H1 (cell line): Measurements from ENCODE around the gene ICAM3. TPM values are rescaled to one million over a fixed set of nuclear protein-coding genes. Genes with fewer than 3 reads are reported as not detected.

Source experiments
- CTCF ChIA-PET: fragments of 300-600 bp; sonication (Branson Sonifier 250); formaldehyde crosslinking; loops from one replicate; lab custom pipeline; 2021; ENCODE audit not compliant: partially characterized antibody; lab: Charles Lee
- POLR2A ChIA-PET: fragments of 300-600 bp; sonication (Branson Sonifier 250); formaldehyde crosslinking; loops from one replicate; lab custom pipeline; 2021; ENCODE audit warnings: inconsistent platforms; ENCODE audit not compliant: partially characterized antibody; lab: Charles Lee
- DNase-seq, 2 experiments: peaks; one replicate each; pipeline versions ENCODE4 v3.0.0 to v3.0.0-alpha.2; 2010 to 2022; ENCODE audit warnings: low spot score in 2 of 2, low read depth in 1 of 2, mixed read lengths in 1 of 2
- FAIRE-seq: peaks from 2 replicates; lab custom pipeline; 2011; peaks lifted over from hg19 to GRCh38; lab: Jason Lieb, UNC
- H2AFZ ChIP-seq: 2 replicates; pipeline ENCODE4 v1.8.1; 2012; ENCODE audit warnings: low read length, inconsistent platforms
- H2AK5ac ChIP-seq: 2 replicates; pipeline ENCODE4 v1.6.1; 2013; ENCODE audit warnings: low read depth, low read length
- H2BK120ac ChIP-seq: replicated peaks from 2 replicates; pipeline ENCODE3; 2013; ENCODE audit warnings: low read depth, low read length, inconsistent platforms
- H2BK12ac ChIP-seq: 2 replicates; pipeline ENCODE4 v1.6.1; 2013; ENCODE audit warnings: low read depth, low read length
- H2BK15ac ChIP-seq: 2 replicates; pipeline ENCODE4 v1.6.1; 2013; ENCODE audit warnings: low read length
- H2BK20ac ChIP-seq: 2 replicates; pipeline ENCODE4 v1.6.1; 2013; ENCODE audit warnings: low read length
- H2BK5ac ChIP-seq: 2 replicates; pipeline ENCODE4 v1.6.1; 2013; ENCODE audit warnings: low read depth, low read length
- H3K14ac ChIP-seq: 2 replicates; pipeline ENCODE4 v1.6.1; 2013; ENCODE audit warnings: inconsistent platforms; ENCODE audit not compliant: insufficient read length
- H3K18ac ChIP-seq: 2 replicates; pipeline ENCODE4 v1.6.1; 2013; ENCODE audit warnings: low read length; ENCODE audit errors: extremely low read depth
- H3K23ac ChIP-seq: 2 replicates; pipeline ENCODE4 v1.6.1; 2013; ENCODE audit warnings: inconsistent platforms; ENCODE audit not compliant: insufficient read length
- H3K23me2 ChIP-seq: 2 replicates; pipeline ENCODE4 v1.6.1; 2013; ENCODE audit warnings: low read depth, low read length
- H3K27ac ChIP-seq: 2 replicates; pipeline ENCODE4 v1.6.1; 2011; ENCODE audit warnings: low read depth, low read length, inconsistent platforms
- H3K27me3 ChIP-seq, 4 experiments: replicated peaks in 1 of 4; 1 replicate in 1 of 4; 2 replicates in 3 of 4; pipeline versions ENCODE4 v1.6.1 to v1.8.1; 2011 to 2013; ENCODE audit warnings: low read length in 3 of 4, mild to moderate bottlenecking in 3 of 4, inconsistent platforms in 2 of 4, mixed read lengths in 2 of 4, moderate library complexity in 1 of 4; ENCODE audit not compliant: control insufficient read depth in 3 of 4, insufficient read depth in 3 of 4; ENCODE audit errors: extremely low read depth in 1 of 4
- H3K36me3 ChIP-seq, 4 experiments: 2 replicates each; pipeline versions ENCODE4 v1.6.1 to v1.8.1; 2011 to 2013; ENCODE audit warnings: mild to moderate bottlenecking in 4 of 4, low read length in 3 of 4, moderate library complexity in 2 of 4, control low read depth in 1 of 4, inconsistent platforms in 1 of 4; ENCODE audit not compliant: insufficient read depth in 4 of 4, control insufficient read depth in 2 of 4
- H3K4ac ChIP-seq: replicated peaks from 2 replicates; pipeline ENCODE3; 2013; ENCODE audit warnings: low read length, low read depth, mixed read lengths, inconsistent platforms; ENCODE audit not compliant: insufficient read length
- H3K4me1 ChIP-seq, 4 experiments: replicated peaks in 1 of 4; 1 replicate in 1 of 4; 2 replicates in 3 of 4; pipeline versions ENCODE4 v1.6.1 to v1.8.1; 2011 to 2013; ENCODE audit warnings: low read length in 3 of 4, inconsistent platforms in 2 of 4, mixed read lengths in 1 of 4; ENCODE audit not compliant: insufficient read depth in 4 of 4, control insufficient read depth in 3 of 4
- H3K4me2 ChIP-seq, 2 experiments: 2 replicates each; pipeline versions ENCODE4 v1.6.1 to v1.8.1; 2011 to 2013; ENCODE audit warnings: low read depth in 2 of 2, low read length in 2 of 2, control low read depth in 1 of 2, inconsistent platforms in 1 of 2, mild to moderate bottlenecking in 1 of 2; ENCODE audit not compliant: insufficient read depth in 1 of 2
- H3K4me3 ChIP-seq, 4 experiments: fragments of 200-600, 300-600 bp in 1 of 4; sonication (generic), shearing (Covaris generic), sonication (Bioruptor Twin) in 1 of 4; 2 replicates each; pipeline versions ENCODE4 v1.5.1 to v1.8.1; 2011 to 2016; ENCODE audit warnings: low read length in 4 of 4, low read depth in 3 of 4, control low read depth in 2 of 4, inconsistent platforms in 2 of 4, mild to moderate bottlenecking in 2 of 4, mixed read lengths in 1 of 4, moderate library complexity in 1 of 4; ENCODE audit not compliant: insufficient read depth in 2 of 4; ENCODE audit errors: extremely low read depth in 1 of 4
- H3K56ac ChIP-seq: replicated peaks from 2 replicates; pipeline ENCODE3; 2013; ENCODE audit warnings: low read depth, mild to moderate bottlenecking, mixed read lengths, low read length, inconsistent platforms; ENCODE audit not compliant: insufficient read length
- H3K79me1 ChIP-seq: 2 replicates; pipeline ENCODE4 v1.6.1; 2013; ENCODE audit warnings: low read depth, low read length, control low read depth
- H3K79me2 ChIP-seq, 2 experiments: 2 replicates each; pipeline versions ENCODE4 v1.6.1 to v1.8.1; 2012 to 2013; ENCODE audit warnings: low read length in 2 of 2, mild to moderate bottlenecking in 2 of 2, inconsistent platforms in 1 of 2; ENCODE audit not compliant: insufficient read depth in 2 of 2, control insufficient read depth in 1 of 2
- H3K9ac ChIP-seq, 4 experiments: replicated peaks in 1 of 4; 1 replicate in 1 of 4; 2 replicates in 3 of 4; pipeline versions ENCODE4 v1.6.1 to v1.8.1; 2011 to 2013; ENCODE audit warnings: low read depth in 3 of 4, low read length in 3 of 4, control low read depth in 2 of 4, mild to moderate bottlenecking in 2 of 4, moderate library complexity in 2 of 4, inconsistent platforms in 1 of 4; ENCODE audit errors: extremely low read depth in 1 of 4
- H3K9me3 ChIP-seq, 2 experiments: 2 replicates each; pipeline versions ENCODE4 v1.6.1 to v1.8.1; 2012 to 2013; ENCODE audit warnings: mild to moderate bottlenecking in 2 of 2, moderate library complexity in 2 of 2, control low read depth in 1 of 2, inconsistent platforms in 1 of 2, low read depth in 1 of 2, low read length in 1 of 2, mixed read lengths in 1 of 2; ENCODE audit not compliant: insufficient read depth in 2 of 2
- H4K20me1 ChIP-seq, 2 experiments: replicated peaks in 1 of 2; 2 replicates each; pipeline versions ENCODE3 to v1.8.1; 2011 to 2013; ENCODE audit warnings: inconsistent platforms in 2 of 2, low read length in 2 of 2, mild to moderate bottlenecking in 1 of 2; ENCODE audit not compliant: insufficient read depth in 2 of 2, control insufficient read depth in 1 of 2
- H4K5ac ChIP-seq: 2 replicates; pipeline ENCODE4 v1.6.1; 2013; ENCODE audit warnings: low read length, low read depth, mixed read lengths, inconsistent platforms; ENCODE audit not compliant: insufficient read length
- H4K8ac ChIP-seq: 2 replicates; pipeline ENCODE4 v1.8.0; 2013; ENCODE audit warnings: mild to moderate bottlenecking, moderate library complexity, low read length, inconsistent platforms; ENCODE audit not compliant: insufficient read depth; ENCODE audit errors: extremely low read depth
- H4K91ac ChIP-seq: replicated peaks from 2 replicates; pipeline ENCODE3; 2013; ENCODE audit warnings: low read length, mixed read lengths, inconsistent platforms; ENCODE audit not compliant: insufficient read length
- E2F6 ChIP-seq: IDR thresholded peaks from 2 replicates; pipeline ENCODE4 v1.6.1; 2012; ENCODE audit warnings: inconsistent platforms
- KDM4A ChIP-seq: IDR thresholded peaks from one replicate; pipeline ENCODE4 v1.7.1; 2012; ENCODE audit warnings: low read depth, mild to moderate bottlenecking, moderate library complexity, low read length, inconsistent platforms; ENCODE audit not compliant: severe bottlenecking
- WGBS, 2 experiments: shearing (Covaris generic) in 1 of 2; methylation state at CpG; one replicate each; pipeline versions ENCODE4 v1.1.6 to v1.1.7; 2013 to 2015; ENCODE audit warnings: low lambda C conversion rate in 2 of 2, mixed read lengths in 2 of 2, inconsistent platforms in 1 of 2, low coverage in 1 of 2, missing lambda C conversion rate in 1 of 2; ENCODE audit not compliant: insufficient replicate concordance in 2 of 2, insufficient coverage in 1 of 2, insufficient read length in 1 of 2; ENCODE audit errors: extremely low coverage in 1 of 2, missing lambda C conversion rate in 1 of 2; 5-methylcytosine and 5-hydroxymethylcytosine counted together
- polyA plus RNA-seq, 7 experiments: library from polyadenylated mRNA; depleted of rRNA in 3 of 7; stranded (reverse) in 5 of 7; unstranded in 2 of 7; fragments of >200 nt in 5 of 7; fragments of 200-250 nt in 2 of 7; gene quantifications; 1 replicate in 5 of 7; 2 replicates in 1 of 7; 4 replicates in 1 of 7; pipeline versions ENCODE4 v1.2.1 to v1.2.3, GENCODE V29; 2011 to 2013; ENCODE audit warnings: missing spikeins in 2 of 7, mixed read lengths in 2 of 7
- total RNA-seq: library from RNA; stranded (reverse); fragmentation: NEBNext Ultra II Directional; extraction: Animal tissue kit (Norgen Biotek cat#: 25700); gene quantifications from 2 replicates; pipeline ENCODE4 v1.2.1, GENCODE V29; 2021

ICAM3 gene
- total and polyA plus RNA-seq, 2 of the 8 experiments (the other 6 are each of a cell fraction or from before 2014, with no cell fraction given): 15.4 to 16.5 TPM

GRCh38 chr19:10288662-10289166, 50.7 kb downstream of the ICAM3 start:
- H3K14ac ChIP-seq: no peak overlapping the region
- no peak overlapping the region for H2BK5ac ChIP-seq
- no peak overlapping the region for H4K91ac ChIP-seq
- H3K4ac ChIP-seq: no peak overlapping the region
- no peak overlapping the region for H3K56ac ChIP-seq
- peak overlapping the region; percentile 38 to 67 (median 60); a peak in 7 of 8 replicates for H3K4me3 ChIP-seq
- H3K23ac ChIP-seq: no peak overlapping the region
- POLR2A ChIA-PET: interaction anchor here (0.9 to 3.4 kb wide), 12 partner anchors 11 to 114 kb away, joined by 3 to 15 read pairs (median 4); partner anchors contain the start of genes FDX2, ICAM1, RAVER1 and TYK2
- H3K9ac ChIP-seq: no peak overlapping the region
- no peak overlapping the region for H3K27ac ChIP-seq
- 6% methylated on average over 21 of the region's 23 CpGs; no CpG with 5 or more reads in 1 of the 2 experiments for WGBS, 2 experiments
- H2BK15ac ChIP-seq: peak overlapping the region; percentile 97; the same call in 1 of the 2 replicates
- CTCF ChIA-PET: interaction anchor here (0.9 to 11.6 kb wide), 18 partner anchors 9 to 203 kb away, joined by 3 to 94 read pairs (median 6); partner anchors contain the start of genes CDC37, ICAM1, RAVER1 and TYK2
- H3K4me1 ChIP-seq: peaks cover 0 to 43% (median 23%) of the 10 kb centered on the region in 4 experiments; a peak in 6 of 7 replicates
- no peak overlapping the region for H4K5ac ChIP-seq
- H3K4me2 ChIP-seq: peak overlapping the region; percentile 81 to 100
- no peaks in the 10 kb centered on the region for H3K79me1 ChIP-seq
- H3K9me3 ChIP-seq: no peaks in the 10 kb centered on the region
- no peak overlapping the region for H2BK20ac ChIP-seq
- no peak overlapping the region for H2BK120ac ChIP-seq
- no peak overlapping the region for H3K18ac ChIP-seq
- H3K23me2 ChIP-seq: peaks cover 31% of the 10 kb centered on the region; the same call in 1 of the 2 replicates
- H3K27me3 ChIP-seq: peaks cover 46 to 68% (median 58%) of the 10 kb centered on the region in 4 experiments
- H2BK12ac ChIP-seq: no peak overlapping the region
- peaks cover 0 to 16% of the 10 kb centered on the region in 2 experiments for H4K20me1 ChIP-seq
- DNase-seq (peak in 1 of 2 experiments; percentile 79), FAIRE-seq (peak; percentile 28)
- H4K8ac ChIP-seq: peak overlapping the region; percentile 72
- TF ChIP-seq E2F6 (peak; percentile 28; the same call in 1 of the 2 replicates), KDM4A (no peak)
- H3K79me2 ChIP-seq: no peaks in the 10 kb centered on the region
- H3K36me3 ChIP-seq: no peaks in the 10 kb centered on the region
- H2AK5ac ChIP-seq: no peak overlapping the region
- H2AFZ ChIP-seq: peak overlapping the region; percentile 54; the same call in 1 of the 2 replicates
